PC-3 (cell line): Measurements from ENCODE around the gene B4GALNT3. TPM values are rescaled to one million over a fixed set of nuclear protein-coding genes. Genes with fewer than 3 reads are reported as not detected.

Experiments used
- ATAC-seq: fragments of 200-7000 bp; cut with Tn5 transposase; 2 replicates; pipeline ENCODE4 v1.9.1; 2020; ENCODE audit warnings: mild to moderate bottlenecking, moderate library complexity
- BruUV-seq: library from RNA; stranded (reverse); fragments of 400-500 nt; replicated peaks from 2 replicates; lab custom pipeline; 2021; lab: Mats Ljungman, UMichigan
- CTCF ChIA-PET: fragments of 300-600 bp; sonication (Branson Sonifier 250); formaldehyde crosslinking; loops from one replicate; lab custom pipeline; 2022; ENCODE audit warnings: antibody characterized with exemption; lab: Charles Lee
- POLR2A ChIA-PET: fragments of 300-600 bp; sonication (Branson Sonifier 250); formaldehyde crosslinking; loops from one replicate; lab custom pipeline; 2022; ENCODE audit warnings: antibody characterized with exemption; ENCODE audit not compliant: unreplicated experiment; lab: Charles Lee
- DNase-seq: peaks from one replicate; pipeline ENCODE4 v3.0.0-alpha.2; 2015
- H2AFZ ChIP-seq: fragments of 300-600 bp; sonication (generic); 2 replicates; pipeline ENCODE4 v1.6.0; 2016; ENCODE audit warnings: antibody characterized with exemption, low read length
- H3F3A ChIP-seq: fragments of 300-600 bp; sonication (generic); one replicate; pipeline ENCODE4 v1.6.0; 2017; ENCODE audit warnings: antibody characterized with exemption, low read length, control low read depth, mild to moderate bottlenecking; ENCODE audit not compliant: unreplicated experiment
- H3K27ac ChIP-seq: fragments of 300-600 bp; sonication (generic); 2 replicates; pipeline ENCODE4 v1.5.1; 2016; ENCODE audit warnings: mild to moderate bottlenecking, low read length
- H3K27me3 ChIP-seq: fragments of 300-600 bp; sonication (generic); 2 replicates; pipeline ENCODE4 v1.6.1; 2016; ENCODE audit warnings: low read length, mixed read lengths
- H3K36me3 ChIP-seq: fragments of 300-600 bp; sonication (generic); 2 replicates; pipeline ENCODE4 v1.6.1; 2016; ENCODE audit warnings: low read depth, mixed run types, low read length, mixed read lengths
- H3K4me1 ChIP-seq: fragments of 300-600 bp; sonication (generic); 2 replicates; pipeline ENCODE4 v1.5.1; 2016; ENCODE audit warnings: low read length; ENCODE audit not compliant: insufficient read depth
- H3K4me2 ChIP-seq: fragments of 300-600 bp; sonication (generic); 2 replicates; pipeline ENCODE4 v1.6.0; 2016; ENCODE audit warnings: low read length
- H3K4me3 ChIP-seq: fragments of 300-600 bp; sonication (generic); 2 replicates; pipeline ENCODE4 v1.5.1; 2016; ENCODE audit warnings: mild to moderate bottlenecking, low read length, mixed read lengths
- H3K79me2 ChIP-seq: fragments of 300-600 bp; sonication (generic); 2 replicates; pipeline ENCODE4 v1.6.1; 2017; ENCODE audit warnings: low read length, mixed read lengths
- H3K9ac ChIP-seq: fragments of 300-600 bp; sonication (generic); 2 replicates; pipeline ENCODE4 v1.6.0; 2016; ENCODE audit warnings: mild to moderate bottlenecking, low read length
- H3K9me2 ChIP-seq: fragments of 300-600 bp; sonication (generic); replicated peaks from 2 replicates; pipeline ENCODE4 v1.6.1; 2016; ENCODE audit warnings: mixed run types, low read length, mixed read lengths
- H3K9me3 ChIP-seq: fragments of 300-600 bp; sonication (generic); 2 replicates; pipeline ENCODE4 v1.6.1; 2016; ENCODE audit warnings: low read length, mixed read lengths
- H4K20me1 ChIP-seq: fragments of 300-600 bp; sonication (generic); 2 replicates; pipeline ENCODE4 v1.6.1; 2016; ENCODE audit warnings: low read length, mixed read lengths
- EZH2 ChIP-seq: fragments of 300-600 bp; sonication (generic); IDR thresholded peaks from one replicate; pipeline ENCODE4 v1.6.1; 2017; ENCODE audit warnings: antibody characterized with exemption, mild to moderate bottlenecking, low read length; ENCODE audit not compliant: unreplicated experiment
- EZH2phosphoT487 ChIP-seq: fragments of 300-600 bp; sonication (generic); IDR thresholded peaks from 2 replicates; pipeline ENCODE4 v1.6.1; 2018; ENCODE audit warnings: mild to moderate bottlenecking, antibody characterized with exemption, low read length, borderline replicate concordance
- intact Hi-C: fragments of 100-400 bp; cut with micrococcal nuclease; formaldehyde crosslinking; loops from 2 replicates; pipeline ENCODE4 v1.9.0; 2023
- total RNA-seq: library from RNA; depleted of rRNA; stranded (reverse); fragments of >200 nt; gene quantifications from 2 replicates; pipeline ENCODE4 v1.2.3, GENCODE V29; 2014
- TF ChIP-seq, protein P1 (sequence below): fragments of 300-600 bp; sonication (generic); conservative IDR thresholded peaks from 2 replicates; pipeline ENCODE4 v1.5.1; 2017; ENCODE audit warnings: antibody characterized with exemption, low read depth, mild to moderate bottlenecking, low read length

B4GALNT3 gene
- total RNA-seq, 1 experiment from 2014 or later: 3.7 TPM

- H4K20me1 ChIP-seq: no peaks in the 10 kb centered on the region
- H3K9me3 ChIP-seq: no peaks in the 10 kb centered on the region
- DNase-seq: no peak
- intact Hi-C loops: no loop called here
- H2AFZ ChIP-seq: no peak overlapping the region
- ChIA-PET CTCF (no interaction called here), POLR2A (no interaction called here)
- no peaks in the 10 kb centered on the region for H3K27me3 ChIP-seq
- no peak overlapping the region for H3K4me2 ChIP-seq
- no peaks in the 10 kb centered on the region for H3K79me2 ChIP-seq
- no peaks in the 10 kb centered on the region for H3F3A ChIP-seq
- no peak overlapping the region for H3K27ac ChIP-seq
- H3K9me2 ChIP-seq: no peaks in the 10 kb centered on the region
- no peak for ATAC-seq
- H3K4me3 ChIP-seq: no peak overlapping the region
- TF ChIP-seq EZH2phosphoT487 (no peak), EZH2 (no peak)
- TF ChIP-seq, protein P1, sequence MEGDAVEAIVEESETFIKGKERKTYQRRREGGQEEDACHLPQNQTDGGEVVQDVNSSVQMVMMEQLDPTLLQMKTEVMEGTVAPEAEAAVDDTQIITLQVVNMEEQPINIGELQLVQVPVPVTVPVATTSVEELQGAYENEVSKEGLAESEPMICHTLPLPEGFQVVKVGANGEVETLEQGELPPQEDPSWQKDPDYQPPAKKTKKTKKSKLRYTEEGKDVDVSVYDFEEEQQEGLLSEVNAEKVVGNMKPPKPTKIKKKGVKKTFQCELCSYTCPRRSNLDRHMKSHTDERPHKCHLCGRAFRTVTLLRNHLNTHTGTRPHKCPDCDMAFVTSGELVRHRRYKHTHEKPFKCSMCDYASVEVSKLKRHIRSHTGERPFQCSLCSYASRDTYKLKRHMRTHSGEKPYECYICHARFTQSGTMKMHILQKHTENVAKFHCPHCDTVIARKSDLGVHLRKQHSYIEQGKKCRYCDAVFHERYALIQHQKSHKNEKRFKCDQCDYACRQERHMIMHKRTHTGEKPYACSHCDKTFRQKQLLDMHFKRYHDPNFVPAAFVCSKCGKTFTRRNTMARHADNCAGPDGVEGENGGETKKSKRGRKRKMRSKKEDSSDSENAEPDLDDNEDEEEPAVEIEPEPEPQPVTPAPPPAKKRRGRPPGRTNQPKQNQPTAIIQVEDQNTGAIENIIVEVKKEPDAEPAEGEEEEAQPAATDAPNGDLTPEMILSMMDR: no peak
- no peak overlapping the region for H3K9ac ChIP-seq
- H3K4me1 ChIP-seq: no peaks in the 10 kb centered on the region
- no peaks in the 10 kb centered on the region for H3K36me3 ChIP-seq
- BruUV-seq: no TSS peak
Observed at GRCh38 chr12:562634-563033, 102.9 kb downstream of the B4GALNT3 start.

DNA sequence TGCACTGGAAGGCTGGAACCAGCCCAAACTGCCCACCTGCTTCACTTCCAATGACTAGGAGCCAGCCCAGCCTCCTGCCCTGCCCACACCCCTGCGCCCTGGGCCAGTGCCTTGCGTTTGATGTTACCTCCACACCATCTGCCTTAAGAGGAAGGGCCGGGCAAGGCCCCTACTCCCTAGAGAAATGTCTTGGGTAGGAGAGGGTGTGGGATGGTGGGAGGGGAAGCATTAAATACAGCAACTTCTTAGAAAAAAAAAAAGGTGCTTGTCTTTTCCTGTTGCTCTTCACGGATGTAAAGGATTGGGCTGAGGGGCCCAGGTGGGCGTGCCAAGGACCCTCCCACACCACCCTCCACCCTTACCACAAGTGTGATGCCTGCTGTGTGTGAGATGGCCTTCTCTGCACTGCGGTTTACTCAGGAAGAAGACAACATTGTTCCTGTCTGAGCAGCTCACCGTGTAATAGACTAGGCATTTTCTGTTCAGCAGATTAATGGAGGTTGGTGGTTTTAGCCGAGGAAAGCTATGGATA, 103.6 kb downstream of the B4GALNT3 start:
- Histone ChIP-seq H3K27me3 (no peaks in the 10 kb centered on the region), H3K79me2 (no peaks in the 10 kb centered on the region), H3K27ac (no peak overlapping the region), H3K36me3 (no peaks in the 10 kb centered on the region), H3K9me3 (no peaks in the 10 kb centered on the region), H3K4me1 (no peaks in the 10 kb centered on the region), H3K4me2 (no peak overlapping the region), H3F3A (no peaks in the 10 kb centered on the region), H3K9ac (no peak overlapping the region), H3K9me2 (no peaks in the 10 kb centered on the region), H4K20me1 (no peaks in the 10 kb centered on the region), H2AFZ (no peak overlapping the region), H3K4me3 (no peak overlapping the region)
- ChIA-PET CTCF (no interaction called here), POLR2A (no interaction called here)
- DNase-seq (no peak), ATAC-seq (no peak)
- no TSS peak for BruUV-seq
- TF ChIP-seq EZH2: no peak
- no peak for TF ChIP-seq EZH2phosphoT487
- TF ChIP-seq, protein P1: no peak
- intact Hi-C loops: no loop called here

DNA sequence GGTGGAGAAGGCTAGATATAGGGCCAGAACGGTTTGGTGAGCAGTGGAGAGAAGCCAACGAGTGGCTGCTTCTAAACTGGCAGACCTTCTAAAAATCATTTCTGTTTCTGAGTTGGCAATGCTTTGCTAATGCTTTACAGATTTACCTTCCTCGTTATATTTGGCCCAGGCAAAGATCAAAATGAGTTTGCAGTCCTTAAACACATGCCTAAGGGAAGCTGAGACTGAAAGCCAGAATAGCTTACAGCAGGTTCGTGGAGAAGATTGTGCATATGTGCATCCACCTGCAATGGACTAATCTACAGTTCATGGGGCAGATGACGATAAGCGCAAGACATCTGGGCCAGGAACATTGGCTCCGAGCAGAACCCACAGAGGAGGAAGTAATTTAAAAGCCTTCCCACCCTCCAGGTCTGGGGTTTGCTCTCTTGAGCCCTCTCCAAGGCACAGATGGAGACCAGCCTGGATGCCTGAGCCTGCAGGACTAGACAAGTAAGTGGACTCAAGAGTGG, 104.1 kb downstream of the B4GALNT3 start:
- no peak for DNase-seq
- Histone ChIP-seq H3K9ac (no peak overlapping the region), H3K79me2 (no peaks in the 10 kb centered on the region), H3F3A (no peaks in the 10 kb centered on the region), H2AFZ (no peak overlapping the region), H3K9me3 (no peaks in the 10 kb centered on the region), H3K36me3 (no peaks in the 10 kb centered on the region), H4K20me1 (no peaks in the 10 kb centered on the region), H3K4me1 (no peaks in the 10 kb centered on the region), H3K4me3 (no peak overlapping the region), H3K4me2 (no peak overlapping the region), H3K27ac (no peak overlapping the region), H3K27me3 (no peaks in the 10 kb centered on the region), H3K9me2 (no peaks in the 10 kb centered on the region)
- ChIA-PET POLR2A (no interaction called here), CTCF (interaction anchor here (0.6 kb wide), 1 partner anchor 214 kb away, joined by 3 read pairs; no protein-coding TSS in a partner anchor)
- BruUV-seq: no TSS peak
- no peak for ATAC-seq
- TF ChIP-seq EZH2: no peak
- TF ChIP-seq, protein P1: no peak
- TF ChIP-seq EZH2phosphoT487: no peak
- intact Hi-C loops: no loop called here
